Measurements from ENCODE around the gene SSTR1. TPM values are rescaled to one million over a fixed set of nuclear protein-coding genes. Genes with fewer than 3 reads are reported as not detected.

SSTR1 gene
- total RNA-seq, 4 donors from 2014 or later: 0.16 to 0.83 (median 0.33) TPM; not detected in 1

GRCh38 chr14:38256533-38256840 lies 48.8 kb downstream of the SSTR1 start:
- H3K36me3 ChIP-seq: no peaks in the 10 kb centered on the region
- H3K27ac ChIP-seq: peak overlapping the region; percentile 75 to 83 (median 81)
- peaks cover 0 to 9% (median 0%) of the 10 kb centered on the region in 3 donors for H3K27me3 ChIP-seq
- peak overlapping the region in 3 of 4 donors; percentile 31 to 62 (median 60) for H3K4me3 ChIP-seq
- ATAC-seq: no peak
- intact Hi-C loops (cut with DNase I; ENCODE audit: low total_unique reads) (no loop called here), in situ Hi-C loops (cut with MboI; ENCODE audit: low sequenced_read_pairs in 4 of 4) (no loop called here)
- H3K4me1 ChIP-seq: peaks cover 0 to 5% of the 10 kb centered on the region in 2 donors
- no peak for DNase-seq
- TF ChIP-seq CTCF (IDR thresholded peaks at IDR 0.05 in 4 of 5, conservative IDR thresholded peaks at IDR 0.05 in 1 of 5) (peak in 3 of 5 experiments; percentile 16 to 36 (median 21)), POLR2A (IDR thresholded peaks at IDR 0.05) (no peak)
- no peaks in the 10 kb centered on the region for H3K9me3 ChIP-seq

DNA sequence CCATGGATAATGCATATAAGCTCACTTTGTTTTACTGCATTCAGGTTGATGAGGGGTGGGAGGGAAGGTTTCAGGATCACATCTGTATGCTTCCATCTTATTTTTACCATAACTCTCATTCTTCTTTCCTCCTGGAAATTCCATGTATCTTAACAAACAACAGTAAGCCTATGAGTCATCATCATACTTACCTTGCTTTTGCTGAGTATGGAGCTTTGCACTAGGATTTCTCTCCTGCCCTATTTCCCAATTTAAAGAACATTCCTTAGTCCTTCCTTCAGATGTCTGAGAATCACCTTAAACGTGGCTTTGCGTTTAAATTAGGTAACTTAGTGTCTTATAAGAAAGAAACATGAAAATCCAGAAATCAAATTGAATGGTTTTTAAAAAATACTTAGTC lies 49.8 kb downstream of the SSTR1 start:
- peak overlapping the region; percentile 75 to 83 (median 81) for H3K27ac ChIP-seq
- ATAC-seq: no peak

DNA sequence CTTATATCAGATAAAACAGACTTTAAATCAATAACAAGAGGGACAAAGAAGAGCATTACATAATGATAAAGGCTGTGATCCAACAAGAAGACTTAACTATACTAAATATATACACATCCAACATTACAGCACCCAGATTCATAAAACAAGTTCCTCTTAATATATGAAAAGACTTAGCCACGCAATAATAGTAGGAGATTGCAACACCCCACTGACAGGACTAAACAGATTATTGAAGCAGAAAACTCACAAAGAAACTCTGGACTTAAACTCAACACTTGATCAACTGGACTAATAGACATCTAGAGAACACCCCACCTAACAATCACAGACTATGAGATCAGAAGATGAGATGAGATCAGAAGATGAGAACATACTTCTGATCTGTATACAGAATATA lies 53.9 kb downstream of the SSTR1 start:
- Histone ChIP-seq H3K9me3 (no peaks in the 10 kb centered on the region), H3K4me3 (no peak overlapping the region), H3K27me3 (no peaks in the 10 kb centered on the region), H3K27ac (no peak overlapping the region), H3K36me3 (no peaks in the 10 kb centered on the region), H3K4me1 (peaks cover 0 to 5% of the 10 kb centered on the region in 2 donors)
- TF ChIP-seq POLR2A (IDR thresholded peaks at IDR 0.05) (no peak), CTCF (IDR thresholded peaks at IDR 0.05 in 4 of 5, conservative IDR thresholded peaks at IDR 0.05 in 1 of 5) (no peak)
- ATAC-seq: no peak
- in situ Hi-C loops (cut with MboI; ENCODE audit: low sequenced_read_pairs in 4 of 4): no loop called here
- no peak for DNase-seq
- intact Hi-C loops (cut with DNase I; ENCODE audit: low total_unique reads): no loop called here

More for the DNA sequence above, 49.8 kb downstream of the SSTR1 start:
- intact Hi-C loops (cut with DNase I; ENCODE audit: low total_unique reads) (no loop called here), in situ Hi-C loops (cut with MboI; ENCODE audit: low sequenced_read_pairs in 4 of 4) (no loop called here)
- no peak for TF ChIP-seq CTCF (IDR thresholded peaks at IDR 0.05 in 4 of 5, conservative IDR thresholded peaks at IDR 0.05 in 1 of 5)
- no peak for TF ChIP-seq POLR2A (IDR thresholded peaks at IDR 0.05)
- Histone ChIP-seq H3K36me3 (no peaks in the 10 kb centered on the region), H3K9me3 (no peaks in the 10 kb centered on the region), H3K27me3 (peaks cover 0 to 9% (median 0%) of the 10 kb centered on the region in 3 donors), H3K4me1 (peaks cover 0 to 5% of the 10 kb centered on the region in 2 donors), H3K4me3 (no peak overlapping the region)
- no peak for DNase-seq

Other genes with a start within 250 kb of the SSTR1 start
- 10 to 100 TPM; 21.2 to 68.6 (median 29.1) TPM for gene CLEC14A, start 48.2 kb downstream of the SSTR1 start, total RNA-seq

Measured in gastrocnemius medialis (tissue), 4 donors.